GM12878 (cell line): Measurements from ENCODE around the gene MTTP. TPM values are rescaled to one million over a fixed set of nuclear protein-coding genes. Genes with fewer than 3 reads are reported as not detected.

Experiments
- ATAC-seq: fragments of 200-7000 bp; cut with Tn5 transposase; 3 replicates; pipeline ENCODE4 v1.9.1; 2020; ENCODE audit warnings: mild to moderate bottlenecking, moderate library complexity
- BruUV-seq: library from RNA; stranded (reverse); fragments of 400-500 nt; replicated peaks from 2 replicates; lab custom pipeline; 2021; lab: Mats Ljungman, UMichigan
- CTCF ChIA-PET: fragments of 300-600 bp; sonication (Branson Sonifier 250); formaldehyde crosslinking; extraction: SDS; loops from one replicate; lab custom pipeline; 2021; ENCODE audit warnings: inconsistent platforms; lab: Yijun Ruan, JAX
- POLR2A ChIA-PET: fragments of 350-600 bp; formaldehyde crosslinking; extraction: SDS; loops from one replicate; lab custom pipeline; 2021; ENCODE audit warnings: inconsistent platforms; lab: Charles Lee
- RAD21 ChIA-PET: fragments of 300-600 bp; sonication (Branson Sonifier 250); formaldehyde crosslinking; loops from one replicate; lab custom pipeline; 2023; ENCODE audit warnings: antibody characterized with exemption; ENCODE audit not compliant: unreplicated experiment; lab: Charles Lee
- SMC1A ChIA-PET: fragments of 300-600 bp; sonication (Branson Sonifier 250); formaldehyde crosslinking; loops from one replicate; lab custom pipeline; 2023; ENCODE audit not compliant: unreplicated experiment, uncharacterized antibody; lab: Charles Lee
- DNase-seq: peaks from one replicate; pipeline ENCODE4 v3.0.0-alpha.2; 2011; ENCODE audit warnings: low read depth, low spot score
- FAIRE-seq: peaks from 3 replicates; lab custom pipeline; 2011; peaks lifted over from hg19 to GRCh38; lab: Jason Lieb, UNC
- H2AFZ ChIP-seq: 2 replicates; pipeline ENCODE4 v1.6.0; 2011; ENCODE audit warnings: low read depth, low read length, control low read depth; ENCODE audit not compliant: control insufficient read depth
- H3K27ac ChIP-seq: 2 replicates; pipeline ENCODE4 v1.5.1; 2011; ENCODE audit warnings: control low read depth; ENCODE audit not compliant: control insufficient read depth, insufficient read depth
- H3K27me3 ChIP-seq, 2 experiments: replicated peaks in 1 of 2; 2 replicates each; pipeline versions ENCODE4 v1.6.0 to v1.6.1; 2011; ENCODE audit warnings: low read length in 1 of 2; ENCODE audit not compliant: control insufficient read depth in 2 of 2, insufficient read depth in 2 of 2
- H3K36me3 ChIP-seq, 2 experiments: 2 replicates each; pipeline ENCODE4 v1.5.1; 2011; ENCODE audit warnings: low read length in 1 of 2; ENCODE audit not compliant: control insufficient read depth in 2 of 2, insufficient read depth in 2 of 2
- H3K4me1 ChIP-seq: 2 replicates; pipeline ENCODE4 v1.6.1; 2011; ENCODE audit warnings: mild to moderate bottlenecking, low read length, moderate library complexity, mixed read lengths; ENCODE audit not compliant: control insufficient read depth, insufficient read depth
- H3K4me2 ChIP-seq: 2 replicates; pipeline ENCODE4 v1.6.0; 2011; ENCODE audit warnings: control low read depth; ENCODE audit not compliant: control insufficient read depth, insufficient read depth
- H3K4me3 ChIP-seq: fragments of 200-600 bp; sonication (generic); 2 replicates; pipeline ENCODE4 v1.5.1; 2016
- H3K79me2 ChIP-seq: 2 replicates; pipeline ENCODE4 v1.6.0; 2011; ENCODE audit warnings: low read length; ENCODE audit not compliant: control insufficient read depth, insufficient read depth
- H3K9ac ChIP-seq: 2 replicates; pipeline ENCODE4 v1.8.0; 2011; ENCODE audit warnings: low read length, control low read depth, mixed read lengths; ENCODE audit not compliant: control insufficient read depth, insufficient read depth
- H3K9me3 ChIP-seq: replicated peaks from 3 replicates; pipeline ENCODE4 v1.5.1; 2011; ENCODE audit warnings: mild to moderate bottlenecking, low read length; ENCODE audit not compliant: control insufficient read depth, insufficient read depth
- H4K20me1 ChIP-seq: 2 replicates; pipeline ENCODE4 v1.6.0; 2011; ENCODE audit not compliant: control insufficient read depth, insufficient read depth
- BCL3 ChIP-seq: IDR thresholded peaks from 2 replicates; pipeline ENCODE4 v1.6.1; 2011; ENCODE audit warnings: borderline replicate concordance, low read depth, mild to moderate bottlenecking, moderate library complexity, low read length; ENCODE audit not compliant: insufficient read depth, poor library complexity, severe bottlenecking
- CBFB ChIP-seq: IDR thresholded peaks from 2 replicates; pipeline ENCODE4 v1.6.1; 2016; ENCODE audit warnings: antibody characterized with exemption, low read depth
- EZH2 ChIP-seq: IDR thresholded peaks from 2 replicates; pipeline ENCODE4 v1.6.1; 2012; ENCODE audit warnings: low read depth, mild to moderate bottlenecking, control low read depth, inconsistent platforms, low read length, borderline replicate concordance; ENCODE audit not compliant: control insufficient read depth
- IKZF1 ChIP-seq: fragments of 450-650 bp; conservative IDR thresholded peaks from 2 replicates; pipeline ENCODE4 v1.6.1; 2017; ENCODE audit warnings: antibody characterized with exemption, mild to moderate bottlenecking
- MLLT1 ChIP-seq: fragments of 450-650 bp; IDR thresholded peaks from 2 replicates; pipeline ENCODE4 v1.6.1; 2016; ENCODE audit warnings: mild to moderate bottlenecking
- NFYB ChIP-seq: IDR thresholded peaks from 2 replicates; pipeline ENCODE4 v1.6.1; 2011; ENCODE audit warnings: low read depth, mild to moderate bottlenecking, low read length, improper control_type of control experiment, moderate library complexity; ENCODE audit not compliant: insufficient read depth
- NR2F1 ChIP-seq: fragments of 450-650 bp; conservative IDR thresholded peaks from 2 replicates; pipeline ENCODE4 v1.6.1; 2017; ENCODE audit warnings: mild to moderate bottlenecking
- NRF1 ChIP-seq: conservative IDR thresholded peaks from 2 replicates; pipeline ENCODE4 v1.6.1; 2011; ENCODE audit warnings: mild to moderate bottlenecking, low read depth, low read length, improper control_type of control experiment
- PBX3 ChIP-seq: IDR thresholded peaks from 2 replicates; pipeline ENCODE4 v1.6.1; 2011; ENCODE audit warnings: mild to moderate bottlenecking, low read depth, low read length, moderate library complexity; ENCODE audit not compliant: insufficient replicate concordance
- PML ChIP-seq: IDR thresholded peaks from 2 replicates; pipeline ENCODE4 v1.6.1; 2012; ENCODE audit warnings: low read length, inconsistent platforms
- POU2F2 ChIP-seq: IDR thresholded peaks from 3 replicates; pipeline ENCODE4 v1.6.1; 2011; ENCODE audit warnings: low read depth, mild to moderate bottlenecking, low read length, borderline replicate concordance
- RBBP5 ChIP-seq: fragments of 200-600 bp; sonication (generic); conservative IDR thresholded peaks from 2 replicates; pipeline ENCODE4 v1.6.1; 2016
- SKIL ChIP-seq: fragments of 450-650 bp; IDR thresholded peaks from 2 replicates; pipeline ENCODE4 v1.6.1; 2017; ENCODE audit warnings: mild to moderate bottlenecking, low read depth, inconsistent platforms; ENCODE audit not compliant: poor library complexity, severe bottlenecking
- USF1 ChIP-seq: IDR thresholded peaks from 2 replicates; pipeline ENCODE4 v1.6.1; 2011; ENCODE audit warnings: borderline replicate concordance, low read depth, mild to moderate bottlenecking, moderate library complexity, mixed read lengths, low read length; ENCODE audit not compliant: insufficient read depth; ENCODE audit errors: extremely low read length
- ZBED1 ChIP-seq: IDR thresholded peaks from 2 replicates; pipeline ENCODE4 v1.6.1; 2016; ENCODE audit warnings: borderline replicate concordance
- in situ Hi-C: fragments of 300-500 bp; cut with MboI; formaldehyde crosslinking; loops from 9 replicates; pipeline ENCODE4 v1.14.3; 2018; ENCODE audit warnings: mixed read lengths
- intact Hi-C: fragments of 100-400 bp; cut with micrococcal nuclease; formaldehyde crosslinking; loops from one replicate; pipeline ENCODE4 v1.14.2; 2022; ENCODE audit not compliant: unreplicated experiment
- polyA plus RNA-seq, 11 experiments: library from polyadenylated mRNA; depleted of rRNA in 4 of 11; unstranded in 6 of 11; stranded (reverse) in 5 of 11; fragments of >200 nt; fragmentation: Nextera tagmentation in 4 of 11; fragmentation: Illumina TruSeq in 1 of 11; extraction: Ambion mirVana in 4 of 11; extraction: Trizol in 1 of 11; gene quantifications; 1 replicate in 1 of 11; 2 replicates in 10 of 11; pipeline versions ENCODE4 v1.2.1 to v1.2.3, GENCODE V29; 2011 to 2016; ENCODE audit warnings: inconsistent platforms in 2 of 11, missing spikeins in 2 of 11, low read depth in 1 of 11
- total RNA-seq, 4 experiments: library from RNA; depleted of rRNA in 3 of 4; stranded (reverse); fragments of >200 nt in 3 of 4; fragmentation: Illumina TruSeq in 1 of 4; extraction: Trizol in 1 of 4; gene quantifications; 2 replicates each; pipeline versions ENCODE4 v1.2.1 to v1.2.3, GENCODE V29; 2013 to 2021

Gene MTTP
- total and polyA plus RNA-seq, 10 of the 15 experiments (the other 5 are each of a cell fraction or from before 2014, with no cell fraction given), result 0.08 to 2.2 (median 0.21) TPM; not detected in 1

GRCh38 chr4:99587309-99587708 is 12.7 kb downstream of the MTTP start:
- intact Hi-C loops (no loop called here), in situ Hi-C loops (no loop called here)
- CTCF ChIA-PET, result no interaction called here
- ATAC-seq (no peak), FAIRE-seq (no peak), DNase-seq (no peak)
- POLR2A ChIA-PET, result no interaction called here
- no peaks in the 10 kb centered on the region for H3K36me3 ChIP-seq
- H3K27me3 ChIP-seq, result no peaks in the 10 kb centered on the region
- no peaks in the 10 kb centered on the region for H3K9me3 ChIP-seq
- no peak overlapping the region for H3K9ac ChIP-seq
- no peaks in the 10 kb centered on the region for H4K20me1 ChIP-seq
- H3K4me3 ChIP-seq, result no peak overlapping the region
- no peaks in the 10 kb centered on the region for H3K4me1 ChIP-seq
- TF ChIP-seq MLLT1 (no peak), IKZF1 (no peak), ZBED1 (no peak), NR2F1 (no peak), BCL3 (no peak), NRF1 (no peak), USF1 (no peak), CBFB (no peak), NFYB (no peak), POU2F2 (no peak), PBX3 (no peak), PML (no peak), EZH2 (no peak), RBBP5 (no peak), SKIL (no peak)
- H3K27ac ChIP-seq, result no peak overlapping the region
- H3K79me2 ChIP-seq, result no peaks in the 10 kb centered on the region
- no peak overlapping the region for H3K4me2 ChIP-seq
- SMC1A ChIA-PET, result no interaction called here
- no TSS peak for BruUV-seq
- RAD21 ChIA-PET, result no interaction called here
- no peak overlapping the region for H2AFZ ChIP-seq
